H1 (cell line): ENCODE results near the gene SURF1. TPM values are rescaled to one million over a fixed set of nuclear protein-coding genes. Genes with fewer than 3 reads are reported as not detected.

Experiments
- CHD7 ChIP-seq: fragments of 300-600 bp; sonication (generic); IDR thresholded peaks from 2 replicates; pipeline ENCODE4 v1.7.1; 2012; ENCODE audit warnings: low read length, moderate library complexity, mild to moderate bottlenecking, inconsistent platforms; ENCODE audit not compliant: insufficient replicate concordance
- EZH2 ChIP-seq: fragments of 200-600 bp; sonication (generic); IDR thresholded peaks from 2 replicates; pipeline ENCODE4 v1.7.1; 2012; ENCODE audit warnings: low read depth, mild to moderate bottlenecking, moderate library complexity, low read length, inconsistent platforms; ENCODE audit not compliant: severe bottlenecking
- FOSL1 ChIP-seq: IDR thresholded peaks from 2 replicates; pipeline ENCODE4 v1.6.1; 2011; ENCODE audit warnings: mild to moderate bottlenecking, low read depth, low read length, moderate library complexity; ENCODE audit not compliant: insufficient read depth
- TAF1 ChIP-seq: IDR thresholded peaks from 2 replicates; pipeline ENCODE4 v1.6.1; 2011; ENCODE audit warnings: mild to moderate bottlenecking, low read depth, low read length
- polyA plus RNA-seq, 7 experiments: library from polyadenylated mRNA; depleted of rRNA in 3 of 7; stranded (reverse) in 5 of 7; unstranded in 2 of 7; fragments of >200 nt in 5 of 7; fragments of 200-250 nt in 2 of 7; gene quantifications; 1 replicate in 5 of 7; 2 replicates in 1 of 7; 4 replicates in 1 of 7; pipeline versions ENCODE4 v1.2.1 to v1.2.3, GENCODE V29; 2011 to 2013; ENCODE audit warnings: missing spikeins in 2 of 7, mixed read lengths in 2 of 7
- total RNA-seq: library from RNA; stranded (reverse); fragmentation: NEBNext Ultra II Directional; extraction: Animal tissue kit (Norgen Biotek cat#: 25700); gene quantifications from 2 replicates; pipeline ENCODE4 v1.2.1, GENCODE V29; 2021

The SURF1 gene
- total and polyA plus RNA-seq, 2 of the 8 experiments (the other 6 are each of a cell fraction or from before 2014, with no cell fraction given) = 43.1 to 44.7 TPM

GRCh38 chr9:133309608-133310007, 46.7 kb downstream of the SURF1 start (continued):
- no peak for TF ChIP-seq CHD7
- no peak for TF ChIP-seq EZH2
- TF ChIP-seq FOSL1 = no peak
- TF ChIP-seq TAF1 = no peak
- TF ChIP-seq, all 59 proteins: peak for 0
